Measurements from ENCODE around the gene AIFM3. TPM values are rescaled to one million over a fixed set of nuclear protein-coding genes. Genes with fewer than 3 reads are reported as not detected.
A peak's percentile ranks its signal among the peaks of the same experiment; 100 is the strongest.

The AIFM3 gene
- total and polyA plus RNA-seq, 2 donors (not counting 3 experiments of a cell fraction or from before 2014, with no cell fraction given): 0.15 TPM; not detected in 1

- FAIRE-seq: no peak
- no peak for DNase-seq (ENCODE audit: low read depth, low spot score)
- TF ChIP-seq MYC (IDR thresholded peaks at IDR 0.05; ENCODE audit: low read depth, low read length) (no peak), POLR2A (IDR thresholded peaks at IDR 0.05; ENCODE audit: low read depth, low read length) (no peak), FOS (IDR thresholded peaks at IDR 0.05; ENCODE audit: borderline replicate concordance, insufficient read depth, low read length) (no peak), JUN (IDR thresholded peaks at IDR 0.05; ENCODE audit: borderline replicate concordance, insufficient read depth, insufficient read length, low read depth) (no peak), CTCF (IDR thresholded peaks at IDR 0.05; ENCODE audit: extremely low read depth in 1 of 2, insufficient read depth in 1 of 2, low read depth in 1 of 2, low read length in 2 of 2) (no peak), POLR2AphosphoS5 (IDR thresholded peaks at IDR 0.05; ENCODE audit: insufficient read depth, low read depth, low read length) (no peak)
- ChIA-PET CTCF (interaction anchor here (0.6 to 2.5 kb wide), 12 partner anchors 8 to 178 kb away, joined by 3 to 31 read pairs (median 8); partner anchors contain the start of genes CRKL and THAP7), POLR2A (interaction anchor here (0.6 to 1.5 kb wide), 8 partner anchors 10 to 1917 kb away, joined by 3 to 10 read pairs (median 4); partner anchors contain the start of genes CRKL and THAP7)
- Histone ChIP-seq H3K36me3 (ENCODE audit: control insufficient read depth in 2 of 2, extremely low read depth in 1 of 2, insufficient read depth in 2 of 2, low read length in 2 of 2) (peaks cover under 1 to 13% of the 10 kb centered on the region in 2 experiments), H3K9ac (replicated peaks; ENCODE audit: extremely low read depth, insufficient read depth, low read length) (peak overlapping the region; percentile 70), H2AFZ (ENCODE audit: low read depth, low read length) (peak overlapping the region; percentile 92), H3K4me3 (replicated peaks in 1 of 3; ENCODE audit: insufficient read depth in 1 of 3, low read depth in 1 of 3, low read length in 3 of 3) (peak overlapping the region; percentile 54 to 92 (median 65)), H4K20me1 (replicated peaks; ENCODE audit: control insufficient read depth, extremely low read depth, insufficient read depth, low read length) (no peaks in the 10 kb centered on the region), H3K4me1 (ENCODE audit: control insufficient read depth, extremely low read depth, insufficient read depth, low read length) (peaks cover 17% of the 10 kb centered on the region), H3K9me1 (replicated peaks; ENCODE audit: control insufficient read depth, extremely low read depth, insufficient read depth, low read length) (no peaks in the 10 kb centered on the region), H3K27me3 (ENCODE audit: control insufficient read depth in 2 of 2, insufficient read depth in 2 of 2, low read length in 2 of 2) (no peaks in the 10 kb centered on the region), H3K9me3 (replicated peaks; ENCODE audit: control insufficient read depth, insufficient read depth, low read length) (peaks cover 5% of the 10 kb centered on the region), H3K27ac (ENCODE audit: insufficient read depth, low read depth, low read length) (no peak overlapping the region), H3K79me2 (ENCODE audit: control insufficient read depth, insufficient read depth, low read length) (peaks cover 17% of the 10 kb centered on the region), H3K4me2 (ENCODE audit: insufficient read depth, low read length) (peak overlapping the region; percentile 79)
- BruUV-seq (replicated peaks): no TSS peak
- intact Hi-C loops (cut with micrococcal nuclease) (loop anchor here (1.0 kb wide), 3 partner anchors 20 to 97 kb away; partner anchors contain the start of gene THAP7), dilution Hi-C loops (cut with MboI; ENCODE audit: extremely low pct_ligation_motif_present, low sequenced_read_pairs) (no loop called here)
These were observed 15.5 kb downstream of the AIFM3 start for GRCh38 chr22:20982563-20982882.

All from endothelial cell of umbilical vein (primary cell).